GM12865 (cell line): Measurements from ENCODE around the gene PRSS33.

Experiments
- DNase-seq: peaks from one replicate; pipeline ENCODE4 v3.0.0; 2010; ENCODE audit warnings: low read depth
- H3K4me3 ChIP-seq: 2 replicates; pipeline ENCODE4 v1.5.1; 2011; ENCODE audit warnings: mild to moderate bottlenecking, low read depth, low read length, control low read depth
- CTCF ChIP-seq: IDR thresholded peaks from 2 replicates; pipeline ENCODE4 v1.5.1; 2011; ENCODE audit warnings: low read length, control low read depth, low read depth, inconsistent platforms; ENCODE audit not compliant: insufficient read depth; ENCODE audit errors: missing control alignments

Gene PRSS33

GRCh38 chr16:2825906-2826305, 38.5 kb upstream of the PRSS33 start:
- no peak overlapping the region for H3K4me3 ChIP-seq
- DNase-seq, result no peak
- TF ChIP-seq CTCF, result no peak

- DNase-seq, result no peak
- TF ChIP-seq CTCF, result no peak
- no peak overlapping the region for H3K4me3 ChIP-seq
These were observed 37.8 kb upstream of the PRSS33 start for GRCh38 chr16:2825049-2825742.

GRCh38 chr16:2824626-2825025, 37.3 kb upstream of the PRSS33 start:
- no peak for DNase-seq
- no peak overlapping the region for H3K4me3 ChIP-seq
- TF ChIP-seq CTCF, result no peak

- DNase-seq, result no peak
- H3K4me3 ChIP-seq, result no peak overlapping the region
- TF ChIP-seq CTCF, result no peak
These were observed 35.1 kb upstream of the PRSS33 start for GRCh38 chr16:2822496-2822895.

GRCh38 chr16:2822158-2822495, 34.8 kb upstream of the PRSS33 start:
- no peak for DNase-seq
- no peak for TF ChIP-seq CTCF
- H3K4me3 ChIP-seq, result no peak overlapping the region

- no peak overlapping the region for H3K4me3 ChIP-seq
- TF ChIP-seq CTCF, result no peak
- no peak for DNase-seq
These were observed 34.3 kb upstream of the PRSS33 start for GRCh38 chr16:2821487-2822157.

- no peak for DNase-seq
- no peak overlapping the region for H3K4me3 ChIP-seq
- TF ChIP-seq CTCF, result no peak
These were observed 33.6 kb upstream of the PRSS33 start for GRCh38 chr16:2820836-2821486.
